Breast epithelium (tissue), 4 donors: ENCODE measurements around the gene PCLAF. TPM values are rescaled to one million over a fixed set of nuclear protein-coding genes. Genes with fewer than 3 reads are reported as not detected.
"Not testable (repeated sequence)": the region's sequence is repeated elsewhere in the genome, so short reads cannot be mapped to it uniquely, and the experiment has no call there.

Experiments used
- DNase-seq, 2 donors: peaks; one replicate each; pipeline ENCODE4 v3.0.0-alpha.2; 2019; ENCODE audit warnings: low spot score in 2 of 2
- H3K27ac ChIP-seq, 2 donors: fragments of 200-600 bp; sonication (generic) in 1 of 2; one replicate each; pipeline ENCODE4 v1.5.1; 2016 to 2019; ENCODE audit warnings: mild to moderate bottlenecking in 1 of 2
- H3K27me3 ChIP-seq, 2 donors: fragments of 200-600 bp; sonication (generic) in 1 of 2; one replicate each; pipeline versions ENCODE4 v1.5.1 to v1.6.0; 2017 to 2019; ENCODE audit warnings: control low read depth in 1 of 2, mild to moderate bottlenecking in 1 of 2
- H3K36me3 ChIP-seq: fragments of 200-600 bp; one replicate; pipeline ENCODE4 v1.5.1; 2019
- H3K4me1 ChIP-seq, 2 donors: fragments of 200-600 bp; sonication (generic); one replicate each; pipeline ENCODE4 v1.5.1; 2016 to 2019; ENCODE audit warnings: control low read depth in 1 of 2
- H3K4me3 ChIP-seq, 3 donors: fragments of 200-600 bp; sonication (generic); 1 replicate in 2 of 3; 2 replicates in 1 of 3; pipeline ENCODE4 v1.5.1; 2016 to 2019; ENCODE audit warnings: mild to moderate bottlenecking in 3 of 3, moderate library complexity in 2 of 3
- H3K9me3 ChIP-seq, 2 donors: fragments of 200-600 bp; sonication (generic) in 1 of 2; one replicate each; pipeline ENCODE4 v1.5.1; 2016 to 2019; ENCODE audit warnings: control low read depth in 1 of 2
- POLR2A ChIP-seq: fragments of 450-650 bp; IDR thresholded peaks from one replicate; pipeline ENCODE4 v1.6.1; 2016; ENCODE audit warnings: antibody characterized with exemption, mild to moderate bottlenecking, moderate library complexity
- POLR2AphosphoS5 ChIP-seq, 3 donors: sonication (generic); formaldehyde crosslinking; IDR thresholded peaks; one replicate each; pipeline ENCODE4 v1.6.1; 2017; ENCODE audit warnings: antibody characterized with exemption in 3 of 3
- intact Hi-C: fragments of 100-400 bp; cut with DNase I; formaldehyde crosslinking; loops from one replicate; pipeline ENCODE4 v1.15.1; 2023; ENCODE audit warnings: low total_unique reads
- total RNA-seq, 3 donors: library from RNA; depleted of rRNA; stranded (reverse); fragments of >200 nt; gene quantifications; one replicate each; pipeline ENCODE4 v1.1.0, GENCODE V29; 2016
- TF ChIP-seq, protein P1 (sequence below), 3 donors: fragments of 450-650 bp; IDR thresholded peaks; one replicate each; pipeline ENCODE4 v1.5.1; 2016 to 2017; ENCODE audit warnings: antibody characterized with exemption in 3 of 3, mild to moderate bottlenecking in 3 of 3, moderate library complexity in 3 of 3

Gene PCLAF
- total RNA-seq, 3 donors from 2014 or later, result 0.48 to 0.66 (median 0.59) TPM

DNA sequence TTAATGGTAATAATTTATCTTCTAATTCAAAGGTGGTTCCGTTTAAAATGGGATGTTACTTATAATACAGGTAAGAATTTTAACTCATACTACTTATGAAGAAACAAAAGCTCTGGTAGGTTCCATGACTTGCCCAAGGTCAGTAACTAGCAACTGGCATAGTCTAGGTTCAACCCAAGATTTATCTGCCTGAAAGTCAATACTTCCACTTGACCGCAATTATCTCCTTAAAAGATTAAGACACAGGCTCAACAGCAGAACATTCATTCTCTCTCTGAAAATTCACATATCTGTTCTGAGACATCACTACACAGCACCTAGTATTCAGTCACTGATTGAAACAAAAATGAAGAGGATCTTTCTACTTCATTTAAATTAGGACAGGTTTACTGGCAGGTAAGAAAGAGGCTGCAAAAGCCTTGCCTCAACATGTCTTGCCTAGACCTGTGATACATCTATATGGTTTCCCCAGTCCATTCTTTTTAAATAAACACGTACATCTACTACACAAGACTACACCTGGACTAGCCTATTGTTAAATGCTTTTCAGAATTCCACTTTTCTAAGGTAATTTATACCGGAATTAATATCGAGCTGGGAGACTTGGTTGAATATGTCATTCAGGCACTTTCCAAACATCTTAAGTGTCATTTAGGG is 26.4 kb downstream of the PCLAF start:
- Histone ChIP-seq H3K4me1 (peaks cover 3 to 11% of the 10 kb centered on the region in 2 donors), H3K4me3 (peak overlapping the region; percentile 95 to 97 (median 96)), H3K27ac (peak overlapping the region; percentile 80 to 84), H3K36me3 (no peaks in the 10 kb centered on the region), H3K27me3 (no peaks in the 10 kb centered on the region), H3K9me3 (no peaks in the 10 kb centered on the region)
- intact Hi-C loops, result no loop called here
- DNase-seq, result no peak
- TF ChIP-seq POLR2AphosphoS5 (IDR thresholded peaks at IDR 0.05) (no peak), POLR2A (no peak)
- TF ChIP-seq, protein P1, sequence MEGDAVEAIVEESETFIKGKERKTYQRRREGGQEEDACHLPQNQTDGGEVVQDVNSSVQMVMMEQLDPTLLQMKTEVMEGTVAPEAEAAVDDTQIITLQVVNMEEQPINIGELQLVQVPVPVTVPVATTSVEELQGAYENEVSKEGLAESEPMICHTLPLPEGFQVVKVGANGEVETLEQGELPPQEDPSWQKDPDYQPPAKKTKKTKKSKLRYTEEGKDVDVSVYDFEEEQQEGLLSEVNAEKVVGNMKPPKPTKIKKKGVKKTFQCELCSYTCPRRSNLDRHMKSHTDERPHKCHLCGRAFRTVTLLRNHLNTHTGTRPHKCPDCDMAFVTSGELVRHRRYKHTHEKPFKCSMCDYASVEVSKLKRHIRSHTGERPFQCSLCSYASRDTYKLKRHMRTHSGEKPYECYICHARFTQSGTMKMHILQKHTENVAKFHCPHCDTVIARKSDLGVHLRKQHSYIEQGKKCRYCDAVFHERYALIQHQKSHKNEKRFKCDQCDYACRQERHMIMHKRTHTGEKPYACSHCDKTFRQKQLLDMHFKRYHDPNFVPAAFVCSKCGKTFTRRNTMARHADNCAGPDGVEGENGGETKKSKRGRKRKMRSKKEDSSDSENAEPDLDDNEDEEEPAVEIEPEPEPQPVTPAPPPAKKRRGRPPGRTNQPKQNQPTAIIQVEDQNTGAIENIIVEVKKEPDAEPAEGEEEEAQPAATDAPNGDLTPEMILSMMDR (IDR thresholded peaks at IDR 0.05), result no peak

GRCh38 chr15:64351265-64351664 is 30.0 kb downstream of the PCLAF start:
- Histone ChIP-seq H3K36me3 (no peaks in the 10 kb centered on the region), H3K4me1 (peaks cover 3 to 11% of the 10 kb centered on the region in 2 donors), H3K9me3 (no peaks in the 10 kb centered on the region), H3K27me3 (no peaks in the 10 kb centered on the region), H3K27ac (no peak overlapping the region), H3K4me3 (no peak overlapping the region)
- TF ChIP-seq POLR2A (no peak), POLR2AphosphoS5 (IDR thresholded peaks at IDR 0.05) (no peak)
- TF ChIP-seq, protein P1 (IDR thresholded peaks at IDR 0.05), result no peak
- DNase-seq, result no peak
- intact Hi-C loops, result no loop called here

DNA sequence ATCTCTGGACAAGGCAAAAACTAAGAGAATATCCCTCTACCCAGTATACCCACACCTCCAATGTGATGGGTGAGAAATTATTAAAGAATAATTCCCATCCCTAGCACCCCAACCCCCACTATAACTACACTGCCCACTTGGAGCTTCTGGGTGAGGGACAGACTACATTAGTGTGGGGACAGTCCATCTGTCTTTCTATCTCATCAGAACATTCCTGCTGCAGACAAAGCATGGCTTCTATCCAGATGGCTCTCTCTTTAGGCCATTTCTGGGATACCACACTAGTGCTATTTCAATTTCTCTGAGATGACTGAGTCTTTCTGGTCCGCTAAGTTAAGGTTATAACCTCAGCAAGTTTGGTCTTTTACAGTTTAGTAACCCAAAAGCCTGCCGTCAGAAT is 31.9 kb downstream of the PCLAF start:
- intact Hi-C loops, result no loop called here
- no peak overlapping the region for H3K4me3 ChIP-seq

DNA sequence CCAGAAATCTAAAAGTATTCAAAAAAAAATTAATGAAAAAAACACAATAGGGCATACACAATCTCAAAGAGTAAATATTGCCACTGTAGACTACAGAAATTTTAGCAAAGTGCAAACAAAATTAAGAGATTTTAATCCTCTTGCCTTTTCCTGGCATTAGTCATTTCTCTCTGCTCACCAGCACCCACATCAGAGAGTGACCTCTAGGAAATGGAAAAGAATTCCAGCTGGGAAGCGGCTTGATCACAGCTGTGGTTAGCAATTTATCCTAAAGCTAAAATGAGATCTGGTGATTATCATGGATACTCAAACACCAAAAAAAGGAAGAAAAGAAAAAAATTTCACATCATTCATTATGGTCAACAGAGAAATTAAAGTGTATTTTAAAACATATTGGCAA is 32.8 kb downstream of the PCLAF start:
- intact Hi-C loops, result no loop called here
- Histone ChIP-seq H3K36me3 (no peaks in the 10 kb centered on the region), H3K27ac (no peak overlapping the region), H3K27me3 (no peaks in the 10 kb centered on the region), H3K4me1 (no peaks in the 10 kb centered on the region), H3K4me3 (no peak overlapping the region), H3K9me3 (no peaks in the 10 kb centered on the region)
- no peak for DNase-seq
- no peak for TF ChIP-seq POLR2A
- TF ChIP-seq POLR2AphosphoS5 (IDR thresholded peaks at IDR 0.05), result no peak

More for the DNA sequence above, 31.9 kb downstream of the PCLAF start:
- Histone ChIP-seq H3K9me3 (no peaks in the 10 kb centered on the region), H3K27me3 (no peaks in the 10 kb centered on the region), H3K4me1 (peaks cover 0 to 2% of the 10 kb centered on the region in 2 donors), H3K27ac (no peak overlapping the region), H3K36me3 (no peaks in the 10 kb centered on the region)
- no peak for DNase-seq
- TF ChIP-seq POLR2AphosphoS5 (IDR thresholded peaks at IDR 0.05) (no peak), POLR2A (no peak)
- TF ChIP-seq, protein P1 (IDR thresholded peaks at IDR 0.05), result no peak

GRCh38 chr15:64346242-64346641 is 35.0 kb downstream of the PCLAF start:
- H3K27me3 ChIP-seq, intact Hi-C loops: not testable (repeated sequence)

DNA sequence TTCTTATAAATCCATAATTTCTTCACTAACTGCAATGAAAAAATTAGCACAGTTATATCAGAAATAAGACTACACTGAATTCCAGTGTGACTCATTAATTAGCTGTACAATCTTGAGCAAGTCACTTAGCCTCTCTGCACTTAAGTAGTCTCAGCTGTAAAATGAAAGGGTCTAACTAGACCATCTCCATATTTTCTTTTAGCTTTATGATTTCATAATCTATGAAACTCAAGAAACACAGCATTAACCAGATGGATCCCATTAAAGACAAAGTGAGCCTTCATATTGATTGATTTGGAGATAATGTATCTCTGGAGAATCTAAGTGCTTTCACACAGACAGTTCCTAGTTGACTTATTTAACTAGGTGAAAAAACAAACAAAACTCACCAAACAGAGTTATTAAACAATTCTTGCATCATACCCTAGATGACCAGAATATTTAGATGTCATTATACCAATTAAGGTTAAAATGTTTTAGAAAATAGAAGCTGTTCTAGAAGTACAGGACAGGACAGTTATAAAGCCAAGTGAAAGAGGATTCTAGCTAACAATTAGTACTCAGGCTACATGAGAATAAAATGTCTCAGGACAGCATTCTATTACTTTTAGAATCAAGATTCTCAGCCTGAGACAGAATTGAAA is 36.5 kb downstream of the PCLAF start:
- DNase-seq, result no peak
- intact Hi-C loops, result no loop called here
- no peaks in the 10 kb centered on the region for H3K4me1 ChIP-seq
- no peak for TF ChIP-seq POLR2AphosphoS5 (IDR thresholded peaks at IDR 0.05)
- no peak overlapping the region for H3K27ac ChIP-seq
- H3K4me3 ChIP-seq, result no peak overlapping the region
- H3K9me3 ChIP-seq, result no peaks in the 10 kb centered on the region
- H3K36me3 ChIP-seq, result no peaks in the 10 kb centered on the region
- H3K27me3 ChIP-seq, result no peaks in the 10 kb centered on the region

More at GRCh38 chr15:64346242-64346641, 35.0 kb downstream of the PCLAF start:
- DNase-seq, H3K4me3 ChIP-seq, H3K36me3 ChIP-seq, H3K9me3 ChIP-seq, H3K27ac ChIP-seq, H3K4me1 ChIP-seq: not testable (repeated sequence)
